PFSK-1 (cell line): Measurements from ENCODE around the gene OSBPL9.

Experiments used
- SIN3A ChIP-seq: IDR thresholded peaks from 2 replicates; pipeline ENCODE4 v1.6.1; 2012; ENCODE audit warnings: mild to moderate bottlenecking, low read length, moderate library complexity, borderline replicate concordance; ENCODE audit not compliant: insufficient read depth
- TAF1 ChIP-seq: IDR thresholded peaks from 2 replicates; pipeline ENCODE4 v1.6.1; 2012; ENCODE audit warnings: low read length, control low read depth, borderline replicate concordance; ENCODE audit not compliant: insufficient read depth
- TF ChIP-seq, protein P1 (sequence below), 2 experiments: IDR thresholded peaks; 2 replicates each; pipeline versions ENCODE4 v1.6.1 to v1.8.0; 2011 to 2012; ENCODE audit warnings: low read depth in 2 of 2, low read length in 2 of 2, control low read depth in 1 of 2, inconsistent platforms in 1 of 2, mild to moderate bottlenecking in 1 of 2, moderate library complexity in 1 of 2; ENCODE audit not compliant: insufficient read depth in 1 of 2

DNA sequence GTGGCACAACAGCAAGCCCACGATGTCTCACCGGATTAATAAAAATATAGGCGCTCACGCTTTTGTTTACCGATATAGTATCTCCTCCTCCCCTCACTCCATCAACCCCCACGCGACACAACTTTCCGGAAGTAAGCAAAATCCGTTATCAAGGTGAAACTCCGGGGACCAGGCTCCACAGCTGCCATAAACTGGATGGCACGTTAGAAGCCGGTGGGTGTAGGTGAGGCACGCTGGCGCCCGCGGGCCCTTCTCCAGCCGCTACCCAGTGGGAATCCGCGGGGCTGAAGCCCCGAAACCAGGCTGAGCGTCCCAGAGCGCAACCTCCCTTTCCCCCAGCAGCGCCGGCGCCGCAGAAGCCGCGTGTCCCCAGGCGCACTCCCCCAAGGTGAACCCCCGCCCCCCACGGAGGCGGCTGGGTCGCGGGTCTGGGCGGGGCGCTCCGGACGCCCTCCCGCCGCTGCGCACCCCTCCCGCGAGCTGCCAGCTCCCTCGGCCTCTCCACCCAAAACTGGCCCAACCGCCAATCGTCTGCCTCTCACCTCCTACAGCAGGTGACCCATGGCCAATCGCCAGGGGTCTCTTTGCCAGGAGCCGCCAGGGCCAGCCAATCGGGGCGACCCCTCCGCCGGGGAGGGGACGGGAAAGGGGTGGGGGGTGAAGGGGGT lies 112.4 kb downstream of the OSBPL9 start:
- TF ChIP-seq, protein P1, sequence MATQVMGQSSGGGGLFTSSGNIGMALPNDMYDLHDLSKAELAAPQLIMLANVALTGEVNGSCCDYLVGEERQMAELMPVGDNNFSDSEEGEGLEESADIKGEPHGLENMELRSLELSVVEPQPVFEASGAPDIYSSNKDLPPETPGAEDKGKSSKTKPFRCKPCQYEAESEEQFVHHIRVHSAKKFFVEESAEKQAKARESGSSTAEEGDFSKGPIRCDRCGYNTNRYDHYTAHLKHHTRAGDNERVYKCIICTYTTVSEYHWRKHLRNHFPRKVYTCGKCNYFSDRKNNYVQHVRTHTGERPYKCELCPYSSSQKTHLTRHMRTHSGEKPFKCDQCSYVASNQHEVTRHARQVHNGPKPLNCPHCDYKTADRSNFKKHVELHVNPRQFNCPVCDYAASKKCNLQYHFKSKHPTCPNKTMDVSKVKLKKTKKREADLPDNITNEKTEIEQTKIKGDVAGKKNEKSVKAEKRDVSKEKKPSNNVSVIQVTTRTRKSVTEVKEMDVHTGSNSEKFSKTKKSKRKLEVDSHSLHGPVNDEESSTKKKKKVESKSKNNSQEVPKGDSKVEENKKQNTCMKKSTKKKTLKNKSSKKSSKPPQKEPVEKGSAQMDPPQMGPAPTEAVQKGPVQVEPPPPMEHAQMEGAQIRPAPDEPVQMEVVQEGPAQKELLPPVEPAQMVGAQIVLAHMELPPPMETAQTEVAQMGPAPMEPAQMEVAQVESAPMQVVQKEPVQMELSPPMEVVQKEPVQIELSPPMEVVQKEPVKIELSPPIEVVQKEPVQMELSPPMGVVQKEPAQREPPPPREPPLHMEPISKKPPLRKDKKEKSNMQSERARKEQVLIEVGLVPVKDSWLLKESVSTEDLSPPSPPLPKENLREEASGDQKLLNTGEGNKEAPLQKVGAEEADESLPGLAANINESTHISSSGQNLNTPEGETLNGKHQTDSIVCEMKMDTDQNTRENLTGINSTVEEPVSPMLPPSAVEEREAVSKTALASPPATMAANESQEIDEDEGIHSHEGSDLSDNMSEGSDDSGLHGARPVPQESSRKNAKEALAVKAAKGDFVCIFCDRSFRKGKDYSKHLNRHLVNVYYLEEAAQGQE (IDR thresholded peaks at IDR 0.05; ENCODE audit: insufficient read depth in 1 of 2, low read depth in 2 of 2, low read length in 2 of 2) = no peak
- TF ChIP-seq TAF1 (no peak), SIN3A (no peak)
